Heart right ventricle (tissue), 16 donors: Measurements from ENCODE around the gene TIMP3. TPM values are rescaled to one million over a fixed set of nuclear protein-coding genes. Genes with fewer than 3 reads are reported as not detected.
A peak's percentile ranks its signal among the peaks of the same experiment; 100 is the strongest.

Experiments
- ATAC-seq, 8 donors: fragments of 200-7000 bp; cut with Tn5 transposase; one replicate each; pipeline ENCODE4 v1.9.1; 2020; ENCODE audit warnings: mild to moderate bottlenecking in 8 of 8, moderate library complexity in 8 of 8, moderate number of reproducible peaks in 1 of 8
- DNase-seq, 2 donors: peaks; one replicate each; pipeline ENCODE4 v3.0.0-alpha.2; 2020
- H3K27ac ChIP-seq, 10 donors: fragments of 200-600 bp; sonication (generic) in 2 of 10; one replicate each; pipeline versions ENCODE4 v1.5.0 to v1.8.0; 2020 to 2022; ENCODE audit warnings: mild to moderate bottlenecking in 3 of 10
- H3K27me3 ChIP-seq, 7 donors: fragments of 200-600 bp; one replicate each; pipeline ENCODE4 v1.8.0; 2021 to 2022; ENCODE audit warnings: mild to moderate bottlenecking in 2 of 7
- H3K36me3 ChIP-seq, 9 donors: fragments of 200-600 bp; sonication (generic) in 1 of 9; one replicate each; pipeline versions ENCODE4 v1.5.0 to v1.8.0; 2020 to 2022; ENCODE audit warnings: mild to moderate bottlenecking in 2 of 9
- H3K4me1 ChIP-seq, 9 donors: fragments of 200-600 bp; sonication (generic) in 1 of 9; one replicate each; pipeline versions ENCODE4 v1.5.0 to v1.8.0; 2020 to 2022; ENCODE audit warnings: mild to moderate bottlenecking in 4 of 9
- H3K4me3 ChIP-seq, 10 donors: fragments of 200-600 bp; sonication (generic) in 2 of 10; one replicate each; pipeline versions ENCODE4 v1.5.0 to v1.8.0; 2020 to 2022; ENCODE audit warnings: mild to moderate bottlenecking in 7 of 10, moderate library complexity in 2 of 10
- H3K9me3 ChIP-seq, 11 donors: fragments of 200-600 bp in 10 of 11; sonication (generic) in 2 of 11; one replicate each; pipeline versions ENCODE4 v1.5.0 to v1.8.0; 2013 to 2022; ENCODE audit warnings: mild to moderate bottlenecking in 2 of 11, control low read depth in 1 of 11, moderate library complexity in 1 of 11
- CTCF ChIP-seq, 9 donors: fragments of 200-600 bp; sonication (generic) in 2 of 9; IDR thresholded peaks; one replicate each; pipeline versions ENCODE4 v1.5.0 to v1.8.0; 2021 to 2022; ENCODE audit warnings: antibody characterized with exemption in 9 of 9, mild to moderate bottlenecking in 5 of 9, moderate library complexity in 1 of 9
- WGBS, 2 donors: extraction: QIAGEN DNeasy Blood & Tissue Kit; methylation state at CpG; one replicate each; pipeline ENCODE4 v1.1.7; 2013; ENCODE audit warnings: inconsistent platforms in 1 of 2; 5-methylcytosine and 5-hydroxymethylcytosine counted together
- intact Hi-C, 10 donors: fragments of 100-400 bp; cut with DNase I; formaldehyde crosslinking; loops; one replicate each; pipeline versions ENCODE4 v1.11.1 to v1.14.2; 2022
- polyA plus RNA-seq, 2 donors: library from polyadenylated mRNA; stranded (reverse); fragments of 200-250 nt; gene quantifications; one replicate each; pipeline ENCODE4 v1.2.3, GENCODE V29; 2013
- total RNA-seq, 10 donors: library from RNA; stranded (reverse); fragmentation: NEBNext Ultra II Directional in 3 of 10; extraction: Animal tissue kit (Norgen Biotek cat#: 25700) in 3 of 10; gene quantifications; one replicate each; pipeline versions ENCODE4 v1.2.1 to v1.2.4, GENCODE V29; 2021 to 2023
- donor health status: Arrhythmogenic right ventricular cardiomyopathy.
- donor health status: ischemic (EF 13 %, LVEDD 7.1; RV severe dilation, severe dysfunction).
- donor health status: healthy with polysubstance abuse.
- donor health status: DM: no; HTN: yes; CAD: no.
- donor health status: DM: no; HTN: no; CAD: no.
- donor health status: ischemic (EF 25% LVEDD 6.9; RV normal size, moderate dysfunction).
- donor health status: ischemic (EF 25% LVEDD 5.7; RV mildly dilated, moderate dysfunction).
- donor health status: healthy.
- donor health status: DM: yes; HTN: yes; CAD: no.
- donor health status: Ischemic cardiomyopathy.
- donor health status: ischemic (EF 35%, LVEDD 5.7; RV mildly dilated, moderate dysfunction).
- donor health status: nonischemic (EF 11% LVEDD 7.7; RV severe dilation, severe dysfunction).
- donor health status: DM: yes; HTN: yes; CAD: no.
- donor health status: PGD.
- donor health status: ischemic (EF 29% LVEDD 5.4; RV normal size, mild dysfunction).
- donor health status: nonischemic (EF 23%, LVEDD 6.1; RV moderate dilation, normal function).

The TIMP3 gene
- total and polyA plus RNA-seq, 12 donors = 91.9 to 380 (median 157) TPM

- 81 to 85% methylated on average over 6 of the region's 6 CpGs for WGBS, 2 donors
- Histone ChIP-seq H3K27me3 (peaks cover 0 to 4% (median 0%) of the 10 kb centered on the region in 7 donors), H3K36me3 (no peaks in the 10 kb centered on the region), H3K4me3 (no peak overlapping the region), H3K9me3 (no peaks in the 10 kb centered on the region), H3K4me1 (peaks cover 4 to 38% (median 23%) of the 10 kb centered on the region in 9 donors), H3K27ac (no peak overlapping the region)
- TF ChIP-seq CTCF (IDR thresholded peaks at IDR 0.05) = no peak
- DNase-seq (no peak), ATAC-seq (no peak)
- intact Hi-C loops = no loop called here
Observed at GRCh38 chr22:32882774-32883530, 81.4 kb downstream of the TIMP3 start.

DNA sequence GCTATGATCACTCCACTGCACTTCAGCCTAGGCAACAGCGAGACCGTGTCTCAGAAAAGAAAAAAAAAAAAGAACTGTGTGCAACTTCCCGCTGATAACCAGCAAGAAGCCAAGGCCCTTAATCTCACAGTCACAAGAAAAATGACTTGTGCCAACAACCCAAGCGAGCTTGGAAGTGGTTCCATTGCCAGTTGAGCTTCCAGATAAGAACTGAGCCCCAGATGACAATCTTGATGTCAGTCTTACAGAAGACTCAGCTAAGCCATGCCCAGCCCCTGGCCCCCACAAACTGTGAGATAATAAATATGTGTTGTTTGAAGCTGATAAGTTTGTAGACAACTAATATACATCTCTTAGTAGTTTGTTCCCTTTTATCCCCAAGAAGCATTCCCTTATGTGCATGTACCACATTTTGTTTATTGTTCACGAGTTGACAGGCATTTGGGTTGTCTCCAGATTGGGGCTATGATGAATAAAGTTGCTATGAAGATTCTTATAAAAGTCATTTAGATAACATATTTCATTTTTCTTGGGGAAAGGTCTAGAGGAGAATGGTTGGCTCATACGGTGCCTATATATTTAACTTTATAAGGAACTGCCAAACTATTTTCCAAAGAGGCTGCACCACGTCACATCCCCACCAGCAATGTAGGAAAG lies 85.9 kb downstream of the TIMP3 start:
- intact Hi-C loops = no loop called here
- 28 to 51% methylated on average over 7 of the region's 7 CpGs for WGBS, 2 donors
- Histone ChIP-seq H3K4me3 (no peak overlapping the region), H3K36me3 (no peaks in the 10 kb centered on the region), H3K4me1 (peaks cover 0 to 25% (median 21%) of the 10 kb centered on the region in 9 donors), H3K9me3 (no peaks in the 10 kb centered on the region), H3K27me3 (no peaks in the 10 kb centered on the region), H3K27ac (peak overlapping the region in 7 of 10 donors; percentile 7 to 69 (median 63))
- TF ChIP-seq CTCF (IDR thresholded peaks at IDR 0.05) = no peak
- DNase-seq (no peak), ATAC-seq (no peak)

DNA sequence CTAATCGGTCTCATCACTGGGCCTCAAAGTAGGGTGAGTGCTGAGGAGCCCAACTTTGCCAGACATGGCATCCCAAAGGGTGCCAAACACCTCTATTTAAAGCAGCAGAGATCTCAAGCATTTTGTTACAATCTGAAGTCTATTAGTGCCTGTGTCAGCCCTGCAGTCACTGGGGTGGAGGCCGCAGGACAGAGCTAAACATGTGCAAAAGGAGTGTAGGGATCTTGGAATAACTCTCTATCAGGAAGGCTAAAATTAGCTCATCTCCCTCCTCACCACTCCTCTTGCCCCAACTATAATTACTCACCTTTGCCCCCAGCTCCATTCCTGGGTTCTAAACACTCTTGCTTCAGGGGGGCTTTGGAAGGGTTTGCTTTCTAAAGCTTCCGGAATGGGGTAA lies 87.5 kb downstream of the TIMP3 start:
- intact Hi-C loops = no loop called here

GRCh38 chr22:32896891-32897290 lies 95.4 kb downstream of the TIMP3 start:
- DNase-seq (no peak), ATAC-seq (no peak)
- no peak overlapping the region for H3K4me3 ChIP-seq
- WGBS, 2 donors = 90 to 95% methylated on average over 7 of the region's 7 CpGs
- no peaks in the 10 kb centered on the region for H3K9me3 ChIP-seq
- TF ChIP-seq CTCF (IDR thresholded peaks at IDR 0.05) = no peak
- H3K4me1 ChIP-seq = no peaks in the 10 kb centered on the region
- no peaks in the 10 kb centered on the region for H3K27me3 ChIP-seq
- intact Hi-C loops = no loop called here
- H3K36me3 ChIP-seq = no peaks in the 10 kb centered on the region
- H3K27ac ChIP-seq = no peak overlapping the region

More for the DNA sequence above, 87.5 kb downstream of the TIMP3 start:
- 52 to 70% methylated on average over 3 of the region's 3 CpGs for WGBS, 2 donors
- H3K4me3 ChIP-seq = no peak overlapping the region
- H3K9me3 ChIP-seq = no peaks in the 10 kb centered on the region
- DNase-seq = peak in 1 of 2 donors; percentile 29
- H3K4me1 ChIP-seq = peaks cover 0 to 25% (median 20%) of the 10 kb centered on the region in 9 donors
- ATAC-seq = peak; percentile 47 to 96 (median 86)
- H3K27me3 ChIP-seq = no peaks in the 10 kb centered on the region
- H3K36me3 ChIP-seq = no peaks in the 10 kb centered on the region
- peak overlapping the region in 8 of 10 donors; percentile 23 to 69 (median 65) for H3K27ac ChIP-seq
- no peak for TF ChIP-seq CTCF (IDR thresholded peaks at IDR 0.05)
